Glutamatergic neuron (in vitro differentiated cells): ENCODE measurements around the gene CLCN4. TPM values are rescaled to one million over a fixed set of nuclear protein-coding genes. Genes with fewer than 3 reads are reported as not detected.

Experiments
- DNase-seq: peaks from one replicate; pipeline ENCODE4 v3.0.0; 2022
- H3K27ac Mint-ChIP-seq: one replicate; pipeline ENCODE4 v1.8.0; 2020; ENCODE audit warnings: mild to moderate bottlenecking, mixed read lengths, inconsistent platforms; ENCODE audit not compliant: unreplicated experiment
- H3K27me3 Mint-ChIP-seq: one replicate; pipeline ENCODE4 v1.8.0; 2020; ENCODE audit warnings: mild to moderate bottlenecking, moderate library complexity, mixed read lengths, inconsistent platforms; ENCODE audit not compliant: unreplicated experiment
- H3K36me3 Mint-ChIP-seq: one replicate; pipeline ENCODE4 v1.8.0; 2020; ENCODE audit warnings: mild to moderate bottlenecking, mixed read lengths, inconsistent platforms; ENCODE audit not compliant: unreplicated experiment
- H3K4me1 Mint-ChIP-seq: one replicate; pipeline ENCODE4 v1.8.0; 2020; ENCODE audit warnings: mild to moderate bottlenecking, low read depth, mixed read lengths, inconsistent platforms; ENCODE audit not compliant: unreplicated experiment
- H3K4me3 Mint-ChIP-seq: one replicate; pipeline ENCODE4 v1.8.0; 2020; ENCODE audit warnings: mild to moderate bottlenecking, mixed read lengths, inconsistent platforms; ENCODE audit not compliant: unreplicated experiment
- H3K9me3 Mint-ChIP-seq: one replicate; pipeline ENCODE4 v1.8.0; 2020; ENCODE audit warnings: mild to moderate bottlenecking, moderate library complexity, mixed read lengths, inconsistent platforms; ENCODE audit not compliant: unreplicated experiment
- CTCF ChIP-seq: fragments of 200-600 bp; sonication (generic); IDR thresholded peaks from one replicate; pipeline ENCODE4 v1.5.0; 2021; ENCODE audit not compliant: partially characterized antibody, unreplicated experiment
- total RNA-seq: library from RNA; stranded (reverse); fragmentation: NEBNext Ultra II Directional; extraction: Animal tissue kit (Norgen Biotek cat#: 25700); gene quantifications from one replicate; pipeline ENCODE4 v1.2.1, GENCODE V29; 2021; ENCODE audit not compliant: unreplicated experiment

The CLCN4 gene
- total RNA-seq, 1 donor from 2014 or later, result 64.7 TPM

- peaks cover 3% of the 10 kb centered on the region for H3K9me3 Mint-ChIP-seq
- H3K36me3 Mint-ChIP-seq, result peaks cover 8% of the 10 kb centered on the region
- H3K4me3 Mint-ChIP-seq, result no peak overlapping the region
- TF ChIP-seq CTCF, result no peak
- no peaks in the 10 kb centered on the region for H3K27me3 Mint-ChIP-seq
- no peak for DNase-seq
- no peak overlapping the region for H3K27ac Mint-ChIP-seq
- peaks cover 5% of the 10 kb centered on the region for H3K4me1 Mint-ChIP-seq
Observed at GRCh38 chrX:10195947-10196346, 39.2 kb downstream of the CLCN4 start.

DNA sequence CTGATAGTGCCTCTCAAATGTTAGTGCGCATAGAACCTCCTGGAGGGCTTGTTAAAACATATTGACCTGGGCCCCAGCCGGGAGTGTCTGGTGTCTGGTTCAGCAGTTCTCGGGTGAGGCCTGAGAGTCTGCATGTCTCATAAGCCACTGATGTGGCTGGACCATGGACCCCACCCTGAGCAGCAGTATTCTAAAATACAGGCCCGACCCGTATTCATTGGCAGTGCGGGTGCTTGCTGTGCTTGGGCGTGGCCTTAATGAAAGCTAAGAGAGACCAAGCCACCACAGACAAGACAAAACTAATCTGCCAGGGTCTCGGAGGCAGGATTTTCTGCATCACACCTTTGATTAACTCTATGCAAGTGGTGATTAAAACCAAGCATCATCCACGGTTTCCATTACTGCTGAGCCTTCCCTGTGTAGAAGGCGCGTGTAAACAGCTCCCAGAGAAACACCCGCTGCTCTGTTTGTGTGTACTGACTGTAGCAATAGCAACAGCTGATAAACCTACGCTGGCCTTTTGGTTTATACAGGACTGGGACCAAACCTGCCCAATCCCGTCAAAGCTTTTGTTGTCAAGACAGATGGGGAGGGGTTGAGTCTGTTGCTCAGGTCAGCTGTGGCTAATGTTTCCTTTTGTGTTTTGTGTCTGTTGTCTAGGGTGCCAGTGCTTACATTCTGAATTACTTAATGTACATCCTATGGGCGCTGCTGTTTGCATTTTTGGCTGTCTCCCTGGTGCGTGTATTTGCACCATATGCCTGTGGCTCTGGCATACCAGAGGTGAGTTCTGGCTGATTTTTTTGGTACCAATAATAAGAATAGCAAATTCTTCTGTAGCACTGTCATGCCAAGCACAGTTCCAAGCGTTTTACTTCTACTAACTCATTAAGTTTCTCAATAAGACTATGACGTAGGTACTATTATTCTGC, 40.8 kb downstream of the CLCN4 start:
- Mint-ChIP-seq H3K36me3 (peaks cover 8% of the 10 kb centered on the region), H3K4me3 (no peak overlapping the region), H3K4me1 (peaks cover 5% of the 10 kb centered on the region), H3K9me3 (peaks cover 3% of the 10 kb centered on the region), H3K27ac (peak overlapping the region; percentile 48), H3K27me3 (no peaks in the 10 kb centered on the region)
- DNase-seq, result no peak
- no peak for TF ChIP-seq CTCF

DNA sequence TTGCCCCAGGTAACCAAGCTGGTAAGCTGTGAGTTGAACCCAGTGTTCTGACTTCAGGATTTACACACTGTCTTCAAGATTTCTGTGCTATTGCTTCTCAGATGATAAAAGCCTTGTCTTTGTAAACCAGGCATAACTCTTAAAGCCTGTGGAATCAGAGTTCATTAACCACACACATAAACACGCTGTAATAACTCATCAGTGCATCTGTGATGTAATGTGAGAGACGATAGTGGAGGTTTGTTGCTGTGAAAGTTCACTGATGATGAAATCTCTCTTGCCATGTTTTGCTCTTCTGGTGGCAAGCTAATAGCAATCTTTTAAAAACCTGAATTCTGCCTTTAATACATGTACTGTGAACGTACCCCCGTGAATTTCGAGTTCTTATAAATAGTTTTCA, 41.5 kb downstream of the CLCN4 start:
- no peak overlapping the region for H3K27ac Mint-ChIP-seq
- no peak overlapping the region for H3K4me3 Mint-ChIP-seq
- peaks cover 5% of the 10 kb centered on the region for H3K4me1 Mint-ChIP-seq
- no peaks in the 10 kb centered on the region for H3K27me3 Mint-ChIP-seq
- TF ChIP-seq CTCF, result no peak
- H3K9me3 Mint-ChIP-seq, result peaks cover 3% of the 10 kb centered on the region
- DNase-seq, result no peak
- peaks cover 3% of the 10 kb centered on the region for H3K36me3 Mint-ChIP-seq

DNA sequence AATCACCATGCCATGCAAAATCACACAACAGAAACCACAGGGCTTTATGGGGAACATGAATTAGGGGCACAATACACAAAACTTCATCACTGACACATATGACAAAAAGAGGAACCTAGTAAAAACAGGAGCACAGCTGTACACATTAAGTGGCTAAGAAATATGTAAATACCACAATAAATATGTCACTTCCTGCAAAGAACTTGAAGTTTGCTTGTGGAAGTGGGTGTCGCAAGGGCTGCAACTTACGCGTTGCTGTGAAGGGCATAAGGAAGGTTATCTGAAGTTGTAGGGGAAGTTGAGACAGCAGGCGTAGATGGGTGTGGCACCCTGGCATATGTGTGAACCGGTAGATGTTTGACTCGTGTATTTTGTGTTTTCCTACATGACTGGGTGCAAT, 42.4 kb downstream of the CLCN4 start:
- H3K36me3 Mint-ChIP-seq, result no peaks in the 10 kb centered on the region
- no peak overlapping the region for H3K4me3 Mint-ChIP-seq
- no peaks in the 10 kb centered on the region for H3K27me3 Mint-ChIP-seq
- H3K4me1 Mint-ChIP-seq, result peaks cover 5% of the 10 kb centered on the region
- no peak for TF ChIP-seq CTCF
- DNase-seq, result no peak
- H3K9me3 Mint-ChIP-seq, result no peaks in the 10 kb centered on the region
- no peak overlapping the region for H3K27ac Mint-ChIP-seq

GRCh38 chrX:10203617-10204016, 46.8 kb downstream of the CLCN4 start:
- no peaks in the 10 kb centered on the region for H3K9me3 Mint-ChIP-seq
- H3K27me3 Mint-ChIP-seq, result no peaks in the 10 kb centered on the region
- H3K4me3 Mint-ChIP-seq, result no peak overlapping the region
- H3K27ac Mint-ChIP-seq, result no peak overlapping the region
- no peak for TF ChIP-seq CTCF
- no peak for DNase-seq
- no peaks in the 10 kb centered on the region for H3K36me3 Mint-ChIP-seq
- H3K4me1 Mint-ChIP-seq, result no peaks in the 10 kb centered on the region
